HG03095 (cell line): ENCODE results near the gene MYBPC1.
"Not testable (repeated sequence)": the region's sequence is repeated elsewhere in the genome, so short reads cannot be mapped to it uniquely, and the experiment has no call there.

Source experiments
- ATAC-seq: cut with Tn5 transposase; IDR thresholded peaks from one replicate; pipeline ENCODE4 v1.9.1; 2021; ENCODE audit warnings: moderate library complexity; ENCODE audit not compliant: unreplicated experiment

MYBPC1 gene

GRCh38 chr12:101653503-101653902, 58.7 kb downstream of the MYBPC1 start:
- no peak for ATAC-seq

- ATAC-seq: no peak
Measured at GRCh38 chr12:101654442-101654841, 59.7 kb downstream of the MYBPC1 start.

GRCh38 chr12:101655393-101655792, 60.6 kb downstream of the MYBPC1 start:
- no peak for ATAC-seq

- ATAC-seq: not testable (repeated sequence)
Measured at GRCh38 chr12:101660662-101661061, 65.9 kb downstream of the MYBPC1 start.

- ATAC-seq: no peak
Measured at GRCh38 chr12:101663298-101663697, 68.5 kb downstream of the MYBPC1 start.

GRCh38 chr12:101664992-101665391, 70.2 kb downstream of the MYBPC1 start:
- ATAC-seq: no peak

GRCh38 chr12:101666052-101666728, 71.4 kb downstream of the MYBPC1 start:
- ATAC-seq: no peak

DNA sequence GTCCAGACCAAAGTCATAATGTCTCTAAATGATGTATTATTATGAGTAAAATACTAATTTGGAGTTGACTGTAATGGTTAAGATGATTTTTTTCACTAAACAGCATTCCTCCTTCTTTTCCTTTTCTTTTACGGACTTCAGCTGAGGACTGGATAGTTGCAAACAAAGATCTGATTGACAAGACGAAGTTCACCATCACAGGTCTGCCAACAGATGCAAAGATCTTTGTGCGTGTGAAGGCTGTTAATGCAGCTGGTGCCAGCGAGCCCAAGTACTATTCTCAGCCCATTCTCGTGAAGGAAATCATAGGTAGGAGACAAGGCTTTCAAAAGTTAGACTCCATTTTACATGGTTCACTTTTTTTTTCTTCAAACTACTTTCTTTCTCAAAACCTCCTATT, 72.8 kb downstream of the MYBPC1 start:
- no peak for ATAC-seq

GRCh38 chr12:101670007-101670671, 75.4 kb downstream of the MYBPC1 start:
- no peak for ATAC-seq

- ATAC-seq: peak; percentile 66
Measured at GRCh38 chr12:101671157-101671791, 76.5 kb downstream of the MYBPC1 start.

GRCh38 chr12:101671833-101672232, 77.1 kb downstream of the MYBPC1 start:
- no peak for ATAC-seq

DNA sequence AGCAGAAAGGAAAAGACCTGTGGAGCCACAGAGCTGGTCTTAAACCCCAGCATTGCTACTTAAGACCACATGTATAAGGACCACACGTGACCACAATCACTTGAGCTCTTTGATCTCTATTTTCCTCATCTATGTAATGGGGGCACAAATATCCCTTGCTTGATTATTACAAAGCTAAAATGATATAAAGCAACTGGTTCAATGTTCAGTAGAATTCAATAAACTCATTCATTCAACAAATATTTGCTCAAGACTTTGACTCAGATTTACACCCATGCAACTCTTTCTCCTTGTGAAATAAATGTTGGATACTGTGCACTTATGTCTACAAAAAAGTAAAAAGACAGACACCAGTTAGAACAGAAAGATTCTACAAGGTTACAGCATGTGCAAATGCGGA, 80.8 kb downstream of the MYBPC1 start:
- ATAC-seq: no peak

DNA sequence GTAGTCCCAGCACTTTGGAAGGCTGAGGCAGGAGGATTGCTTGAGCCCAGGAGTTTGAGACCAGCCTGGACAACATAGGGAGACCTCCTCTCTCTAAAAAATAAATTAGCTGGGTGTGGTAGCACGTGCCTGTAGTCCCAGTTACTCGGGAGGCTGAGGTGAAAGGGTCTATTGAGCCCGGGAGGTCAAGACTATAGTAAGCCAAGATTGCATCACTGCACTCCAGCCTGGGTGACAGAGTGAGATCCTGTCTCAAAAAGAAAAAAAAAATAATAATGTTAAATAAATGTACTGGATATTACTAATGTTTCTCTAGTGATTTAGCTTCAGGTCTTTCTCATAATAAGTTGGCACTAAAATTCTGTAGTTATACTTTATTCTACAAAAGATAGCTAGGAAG, 81.7 kb downstream of the MYBPC1 start:
- ATAC-seq: not testable (repeated sequence)

DNA sequence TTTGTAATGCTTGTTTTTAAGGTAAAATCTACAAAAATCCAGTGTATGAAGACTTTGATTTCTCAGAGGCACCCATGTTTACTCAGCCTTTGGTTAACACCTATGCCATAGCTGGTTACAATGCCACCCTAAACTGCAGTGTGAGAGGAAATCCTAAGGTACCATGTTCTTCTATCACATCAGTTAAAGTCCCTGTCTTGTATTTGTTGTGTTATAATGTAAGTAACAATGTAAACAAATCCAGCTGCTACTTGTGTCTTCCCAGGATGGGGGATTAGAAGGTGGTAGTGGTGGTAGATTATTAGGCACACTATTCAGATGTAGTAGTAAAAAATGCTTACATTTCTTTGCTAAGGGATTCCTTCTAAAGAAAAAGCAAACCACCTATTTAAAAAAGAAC, 83.3 kb downstream of the MYBPC1 start:
- ATAC-seq: no peak

DNA sequence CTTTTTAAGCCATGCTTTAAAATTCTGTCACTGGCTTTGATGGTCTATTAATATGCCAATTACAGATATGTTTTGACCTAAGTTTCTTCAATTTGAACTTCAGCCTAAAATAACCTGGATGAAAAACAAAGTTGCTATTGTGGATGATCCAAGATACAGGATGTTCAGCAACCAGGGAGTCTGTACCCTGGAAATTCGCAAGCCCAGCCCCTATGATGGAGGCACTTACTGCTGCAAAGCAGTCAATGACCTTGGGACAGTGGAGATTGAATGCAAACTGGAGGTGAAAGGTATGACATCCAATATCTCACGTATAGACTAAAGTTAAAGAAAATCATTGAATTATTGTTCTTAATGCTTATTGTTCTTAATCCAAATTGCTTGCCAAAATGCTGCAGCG, 85.5 kb downstream of the MYBPC1 start:
- ATAC-seq: no peak

GRCh38 chr12:101680647-101681046, 85.9 kb downstream of the MYBPC1 start:
- ATAC-seq: no peak

GRCh38 chr12:101681627-101682026, 86.9 kb downstream of the MYBPC1 start:
- not testable (repeated sequence) for ATAC-seq

GRCh38 chr12:101685092-101685491, 90.3 kb downstream of the MYBPC1 start:
- no peak for ATAC-seq

DNA sequence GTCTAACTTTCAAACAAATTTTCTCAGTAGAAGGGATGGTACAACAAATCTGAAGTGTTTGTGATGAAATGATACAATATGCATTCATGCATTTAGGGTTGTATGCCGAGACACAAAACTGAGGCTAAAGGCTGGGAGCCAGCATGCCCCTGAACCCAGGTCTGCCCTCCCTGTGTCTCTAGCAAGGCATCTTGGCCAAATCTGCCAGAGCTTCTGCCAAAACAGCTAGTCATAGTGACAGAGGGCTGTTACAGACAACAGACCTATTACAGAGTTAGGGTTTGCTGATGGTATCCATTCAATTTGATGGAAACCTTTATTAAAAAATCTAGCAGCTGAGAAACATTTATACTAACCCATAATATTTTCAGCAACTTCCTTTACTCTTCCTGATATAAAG, 91.4 kb downstream of the MYBPC1 start:
- no peak for ATAC-seq

GRCh38 chr12:101690544-101691098, 95.8 kb downstream of the MYBPC1 start:
- ATAC-seq: no peak

DNA sequence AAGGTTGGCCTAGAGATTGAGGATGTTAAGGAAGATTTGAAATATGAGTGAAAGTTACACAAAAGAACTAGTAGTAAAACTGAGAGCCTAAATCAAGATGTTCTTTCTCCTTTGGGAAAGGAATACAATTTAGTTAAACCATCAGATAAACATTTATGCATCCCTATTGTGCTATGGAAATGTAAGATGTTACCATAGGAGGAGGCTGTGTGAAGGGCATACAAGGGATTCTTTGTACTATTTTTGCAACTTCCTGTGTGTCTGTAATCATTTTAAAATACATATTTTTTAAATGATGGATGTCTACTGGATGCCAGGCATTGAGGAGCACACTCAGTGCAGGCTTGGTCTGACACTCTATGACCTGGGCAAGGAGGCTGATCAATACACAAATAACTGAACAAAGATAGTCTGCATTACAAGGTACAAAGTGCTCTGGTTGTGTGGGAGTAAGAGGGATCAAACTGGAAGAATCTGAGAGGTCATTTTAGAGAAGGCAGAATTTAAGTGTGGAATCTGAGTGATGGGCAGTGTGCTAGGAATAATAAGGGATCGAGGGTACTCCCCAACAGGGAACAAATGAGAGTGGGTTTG, 96.8 kb downstream of the MYBPC1 start:
- ATAC-seq: no peak
